Mucosa of stomach (tissue), 1 donor: ENCODE results near the gene APOE.
A peak's percentile ranks its signal among the peaks of the same experiment; 100 is the strongest.
"Not testable (repeated sequence)": the region's sequence is repeated elsewhere in the genome, so short reads cannot be mapped to it uniquely, and the experiment has no call there.

Experiments
- H3K27me3 ChIP-seq: one replicate; pipeline ENCODE4 v1.7.0; 2013; ENCODE audit warnings: mild to moderate bottlenecking, low read length; ENCODE audit not compliant: control insufficient read depth, insufficient read depth
- H3K36me3 ChIP-seq: one replicate; pipeline ENCODE4 v1.7.0; 2013; ENCODE audit warnings: low read length; ENCODE audit not compliant: control insufficient read depth, insufficient read depth
- H3K4me1 ChIP-seq: one replicate; pipeline ENCODE4 v1.7.0; 2013; ENCODE audit warnings: mild to moderate bottlenecking, low read length; ENCODE audit not compliant: control insufficient read depth, insufficient read depth
- H3K4me3 ChIP-seq: one replicate; pipeline ENCODE4 v1.7.0; 2013; ENCODE audit warnings: low read length
- H3K9ac ChIP-seq: one replicate; pipeline ENCODE4 v1.7.0; 2013; ENCODE audit warnings: mild to moderate bottlenecking, low read length, moderate library complexity
- H3K9me3 ChIP-seq: one replicate; pipeline ENCODE4 v1.7.0; 2013; ENCODE audit warnings: mild to moderate bottlenecking, low read length, moderate library complexity; ENCODE audit not compliant: control insufficient read depth
- donor health status: Pancreatic carcinoma.

The APOE gene

DNA sequence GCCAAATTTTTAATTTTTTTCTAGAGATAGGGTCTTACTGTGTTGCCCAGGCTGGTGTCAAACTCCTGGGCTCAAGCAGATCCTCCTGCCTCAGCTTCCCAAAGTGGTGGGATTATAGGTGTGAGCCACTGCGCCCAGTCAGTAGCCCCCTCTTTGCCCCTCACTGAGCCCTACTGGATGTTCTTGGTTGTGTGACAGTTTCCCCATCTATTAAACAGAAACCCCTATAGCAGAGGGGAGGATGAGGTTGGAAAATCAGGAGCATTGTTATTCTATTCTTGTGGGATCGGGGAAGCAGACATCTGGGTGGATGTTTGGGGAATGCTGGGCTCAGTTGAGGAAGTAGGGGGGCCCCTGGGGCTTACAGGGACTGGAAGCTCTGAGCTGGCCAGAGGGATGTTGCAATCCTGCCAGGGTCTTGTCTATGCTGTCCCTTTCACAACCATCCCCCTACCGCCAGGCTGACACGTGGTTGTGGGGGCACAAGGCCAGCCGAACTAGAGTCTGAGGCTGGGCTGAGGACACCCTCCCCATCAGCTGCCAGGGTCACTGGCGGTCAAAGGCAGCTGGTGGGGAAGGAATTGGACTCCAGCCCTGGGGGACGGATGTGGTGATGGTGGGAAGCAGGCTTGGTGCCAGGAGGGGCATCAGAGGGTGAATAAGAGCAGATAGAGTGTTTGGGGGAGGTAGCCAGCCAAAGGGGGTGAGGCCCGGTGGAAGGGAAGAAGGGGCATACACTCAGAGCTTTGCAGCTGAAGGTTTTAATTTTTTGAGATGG, 19.7 kb downstream of the APOE start:
- Histone ChIP-seq H3K9me3 (no peaks in the 10 kb centered on the region), H3K27me3 (no peaks in the 10 kb centered on the region), H3K4me3 (no peak overlapping the region), H3K4me1 (peaks cover 16% of the 10 kb centered on the region), H3K9ac (no peak overlapping the region), H3K36me3 (no peaks in the 10 kb centered on the region)

DNA sequence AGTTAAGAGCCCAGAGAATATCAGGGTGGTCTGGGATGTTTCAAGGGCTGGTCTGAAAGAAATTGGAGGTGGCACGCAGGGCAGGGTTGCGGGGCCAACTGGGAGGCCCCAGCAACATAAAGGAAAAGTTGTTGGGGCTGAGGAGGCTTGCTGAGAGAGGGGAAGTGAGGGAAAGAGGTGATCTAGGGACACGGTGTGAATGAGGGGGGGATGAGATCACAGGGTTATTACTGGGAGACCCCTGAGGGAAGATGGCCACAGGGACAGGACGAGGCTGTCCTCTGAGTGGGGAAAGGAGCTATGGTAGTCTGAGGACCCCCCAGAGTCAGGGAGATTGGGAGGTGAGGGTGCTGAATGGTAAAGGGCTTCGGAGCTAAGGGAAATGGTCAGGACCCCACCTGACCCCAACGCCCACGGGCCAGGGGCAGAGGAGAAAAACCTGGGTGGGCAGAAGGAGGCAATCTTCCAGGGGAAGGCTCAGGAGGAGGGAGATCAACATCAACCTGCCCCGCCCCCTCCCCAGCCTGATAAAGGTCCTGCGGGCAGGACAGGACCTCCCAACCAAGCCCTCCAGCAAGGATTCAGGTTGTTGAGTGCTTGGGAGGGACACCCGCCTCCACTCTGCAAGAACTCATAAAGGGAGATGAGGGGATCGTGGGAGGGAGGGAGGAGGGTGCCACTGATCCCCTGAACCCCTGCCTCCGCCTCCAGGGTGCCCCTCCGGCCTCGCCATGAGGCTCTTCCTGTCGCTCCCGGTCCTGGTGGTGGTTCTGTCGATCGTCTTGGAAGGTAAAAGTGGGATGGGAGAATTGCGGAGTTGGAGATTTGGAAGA, 20.9 kb downstream of the APOE start:
- H3K36me3 ChIP-seq, H3K27me3 ChIP-seq, H3K4me3 ChIP-seq, H3K9me3 ChIP-seq: not testable (repeated sequence)
- peaks cover 16% of the 10 kb centered on the region for H3K4me1 ChIP-seq
- H3K9ac ChIP-seq = peak overlapping the region; percentile 43

DNA sequence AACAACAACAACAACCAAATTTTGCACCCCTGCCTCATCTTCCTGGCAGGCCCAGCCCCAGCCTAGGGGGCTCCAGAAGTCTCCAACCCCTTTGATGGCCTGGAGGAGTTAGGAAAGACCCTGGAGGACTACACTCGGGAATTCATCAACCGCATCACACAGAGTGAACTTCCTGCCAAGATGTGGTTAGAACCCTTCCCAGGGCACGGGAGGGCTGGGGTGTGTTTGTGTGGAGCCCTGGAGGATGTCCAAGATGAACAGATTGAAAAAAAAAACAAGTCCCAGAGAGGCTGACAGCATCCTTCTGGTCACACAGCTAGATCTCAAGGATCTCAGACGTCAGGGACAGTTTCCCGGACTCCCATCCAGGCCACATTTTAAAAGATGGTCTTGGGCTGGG, 22.1 kb downstream of the APOE start:
- H3K9ac ChIP-seq = no peak overlapping the region
- no peak overlapping the region for H3K4me3 ChIP-seq
- H3K4me1 ChIP-seq = peaks cover 16% of the 10 kb centered on the region
- no peaks in the 10 kb centered on the region for H3K27me3 ChIP-seq
- no peaks in the 10 kb centered on the region for H3K9me3 ChIP-seq
- H3K36me3 ChIP-seq = no peaks in the 10 kb centered on the region

DNA sequence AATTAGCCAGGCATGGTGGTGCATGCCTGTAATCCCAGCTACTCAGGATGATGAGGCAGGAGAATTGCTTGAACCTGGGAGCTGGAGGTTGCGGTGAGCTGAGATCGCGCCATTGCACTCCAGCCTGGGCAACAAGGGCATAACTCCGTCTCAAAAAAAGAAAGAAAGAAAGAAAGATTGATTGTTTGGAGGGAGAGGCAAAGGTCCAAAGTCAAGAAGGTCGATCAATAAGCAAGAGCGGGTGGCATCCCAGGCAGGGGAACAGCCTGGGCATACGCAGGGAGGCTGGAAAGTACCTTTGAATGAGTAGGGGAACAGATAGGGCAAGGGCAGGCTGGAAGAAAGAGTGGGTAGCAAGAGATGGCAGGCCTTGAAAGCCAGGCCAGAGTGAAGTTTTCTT, 24.5 kb downstream of the APOE start:
- Histone ChIP-seq H3K4me3 (no peak overlapping the region), H3K9me3 (no peaks in the 10 kb centered on the region), H3K36me3 (no peaks in the 10 kb centered on the region), H3K27me3 (no peaks in the 10 kb centered on the region), H3K9ac (no peak overlapping the region), H3K4me1 (peaks cover 12% of the 10 kb centered on the region)

DNA sequence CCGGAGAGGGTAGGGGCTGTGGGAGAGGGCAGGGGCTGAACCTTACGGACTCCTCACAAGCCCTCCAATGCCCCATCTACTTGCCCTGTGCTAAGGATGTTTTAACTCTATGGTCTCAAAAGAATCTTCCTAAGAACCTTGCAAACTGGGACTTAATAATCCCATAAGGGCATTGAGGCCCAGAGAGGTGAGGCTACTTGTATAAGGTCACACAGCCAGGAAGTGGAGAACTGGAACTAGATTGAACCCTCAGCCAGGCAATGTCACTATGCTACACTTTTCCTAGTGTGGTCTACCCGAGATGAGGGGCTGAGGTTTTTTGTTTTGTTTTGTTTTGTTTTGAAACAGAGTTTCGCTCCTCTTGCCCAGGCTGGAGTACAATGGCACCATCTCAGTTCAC, 25.9 kb downstream of the APOE start:
- no peak overlapping the region for H3K4me3 ChIP-seq
- H3K36me3 ChIP-seq = no peaks in the 10 kb centered on the region
- peaks cover 19% of the 10 kb centered on the region for H3K4me1 ChIP-seq
- H3K9me3 ChIP-seq = no peaks in the 10 kb centered on the region
- H3K9ac ChIP-seq = no peak overlapping the region
- no peaks in the 10 kb centered on the region for H3K27me3 ChIP-seq

DNA sequence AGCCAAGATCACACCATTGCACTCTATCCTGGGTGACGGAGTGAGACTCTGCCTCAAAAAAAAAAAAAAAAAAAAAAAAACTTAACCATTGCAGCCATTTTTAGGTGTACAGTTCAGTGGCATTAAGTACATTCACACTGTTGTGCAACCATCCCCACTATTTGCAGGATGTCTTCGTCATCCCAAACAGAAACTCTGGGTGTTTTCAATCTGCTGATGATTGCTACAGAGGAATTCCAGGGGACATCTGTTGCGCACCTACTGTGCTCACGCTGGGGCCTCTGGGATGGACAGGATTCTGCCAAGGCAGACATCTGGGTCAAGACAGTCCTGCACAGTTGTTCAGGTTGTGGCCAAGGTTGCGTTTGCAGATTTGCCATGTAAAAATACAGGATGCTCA, 34.1 kb downstream of the APOE start:
- Histone ChIP-seq H3K9me3 (no peaks in the 10 kb centered on the region), H3K27me3 (no peaks in the 10 kb centered on the region), H3K4me1 (peaks cover 6% of the 10 kb centered on the region), H3K4me3 (no peak overlapping the region), H3K9ac (no peak overlapping the region), H3K36me3 (no peaks in the 10 kb centered on the region)

DNA sequence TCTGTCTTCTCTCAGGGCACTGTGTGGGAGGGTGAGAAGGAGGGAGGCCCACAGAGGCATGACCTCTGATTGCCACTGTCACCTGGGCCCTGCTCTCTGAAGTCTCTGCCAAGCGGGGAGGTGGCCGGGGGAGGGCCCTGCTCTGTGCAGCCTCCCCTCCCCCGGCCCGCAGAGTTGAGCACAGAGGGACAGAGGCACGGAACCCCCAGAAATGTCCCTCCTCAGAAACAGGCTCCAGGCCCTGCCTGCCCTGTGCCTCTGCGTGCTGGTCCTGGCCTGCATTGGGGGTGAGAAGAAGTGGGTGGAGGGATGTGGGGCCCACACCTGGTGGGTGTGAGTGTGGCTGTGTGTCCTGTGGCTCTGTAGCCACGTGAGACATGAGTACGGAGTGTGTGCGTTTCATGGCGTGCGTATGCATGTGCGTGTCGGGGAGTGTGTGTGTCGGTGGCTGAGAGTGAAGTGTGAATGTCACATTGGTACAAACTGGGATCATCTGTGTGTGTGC, 36.5 kb downstream of the APOE start, which contains the start of gene APOC4:
Gene APOC4, plus strand, starts transcription at position 171 of the 505 bp plus-strand sequence. Its CDS starts 41 bp downstream, at position 212.
- Histone ChIP-seq H3K4me3 (no peak within 1 kb of the TSS), H3K9me3 (no peaks in the 10 kb centered on the region), H3K9ac (no peak within 1 kb of the TSS), H3K27me3 (no peaks in the 10 kb centered on the region), H3K4me1 (no peaks in the 10 kb centered on the region), H3K36me3 (no peaks in the 10 kb centered on the region)

DNA sequence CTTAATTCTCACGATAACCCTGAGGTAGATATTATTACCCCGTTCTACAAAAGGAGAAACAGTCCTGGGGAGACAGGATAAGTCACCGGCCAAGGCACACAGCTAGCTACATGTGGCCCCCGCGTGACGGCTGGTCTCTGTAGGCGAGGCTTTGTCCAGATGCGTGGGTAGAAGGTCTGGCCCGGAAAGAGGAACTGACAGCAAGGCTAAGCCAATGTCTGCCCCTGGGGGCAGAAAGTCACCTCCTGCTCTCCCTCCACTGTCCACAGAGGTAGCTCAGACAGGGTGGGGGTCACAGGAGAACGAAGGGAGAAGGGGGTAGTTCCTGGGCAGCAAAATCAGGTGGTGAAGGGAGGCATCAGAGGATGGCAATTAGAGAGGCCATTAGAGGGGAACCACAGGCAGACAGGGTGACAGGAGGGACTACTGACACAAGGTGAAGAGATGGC, 38.2 kb downstream of the APOE start:
- Histone ChIP-seq H3K4me3 (no peak overlapping the region), H3K27me3 (no peaks in the 10 kb centered on the region), H3K36me3 (no peaks in the 10 kb centered on the region), H3K4me1 (no peaks in the 10 kb centered on the region), H3K9ac (no peak overlapping the region), H3K9me3 (no peaks in the 10 kb centered on the region)

DNA sequence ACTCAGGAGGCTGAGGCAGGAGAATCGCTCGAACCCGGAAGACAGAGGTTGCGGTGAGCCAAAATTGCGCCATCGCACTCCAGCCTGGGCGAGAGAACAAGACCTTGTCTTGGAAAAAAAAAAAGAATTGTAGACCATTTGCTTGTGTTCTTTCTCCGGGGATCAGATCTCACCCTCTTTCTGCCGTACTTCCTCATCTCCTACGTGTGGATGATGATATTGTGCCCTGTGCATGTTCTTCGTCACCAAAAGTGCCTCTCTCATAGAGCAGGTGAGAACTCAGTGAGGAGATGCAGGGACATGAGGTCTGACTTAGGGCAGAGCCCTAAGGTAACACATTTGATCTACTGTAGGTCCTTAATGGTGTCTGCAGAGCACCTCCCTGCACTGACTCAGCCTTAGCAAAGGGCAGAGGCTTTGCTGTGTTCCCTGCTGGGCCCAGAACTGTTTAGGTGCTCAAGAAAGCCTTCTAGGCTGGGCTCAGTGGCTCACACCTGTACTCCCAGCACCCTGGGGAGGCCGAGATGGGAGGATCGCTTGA, 41.5 kb downstream of the APOE start:
- Histone ChIP-seq H3K9me3 (no peaks in the 10 kb centered on the region), H3K9ac (no peak overlapping the region), H3K4me3 (no peak overlapping the region), H3K36me3 (no peaks in the 10 kb centered on the region), H3K4me1 (peaks cover 7% of the 10 kb centered on the region), H3K27me3 (no peaks in the 10 kb centered on the region)

DNA sequence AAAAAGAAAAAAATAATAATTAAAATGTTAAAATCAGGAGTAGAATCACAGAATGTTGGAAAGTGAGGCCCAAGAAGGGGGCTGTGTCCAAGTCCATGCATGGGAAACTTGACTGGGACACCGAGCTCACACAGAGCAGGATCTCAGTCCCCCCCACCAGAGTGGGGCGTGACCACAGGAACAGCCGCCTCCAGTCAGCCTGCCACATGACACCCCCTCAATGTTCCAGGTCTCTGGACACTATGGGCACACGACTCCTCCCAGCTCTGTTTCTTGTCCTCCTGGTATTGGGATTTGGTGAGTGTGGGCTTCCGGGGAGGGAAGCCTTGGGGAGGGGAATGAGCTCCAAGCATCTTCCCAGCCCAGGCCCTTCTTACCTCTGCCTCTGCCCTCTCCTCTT, 42.6 kb downstream of the APOE start:
- H3K9me3 ChIP-seq = no peaks in the 10 kb centered on the region
- no peaks in the 10 kb centered on the region for H3K27me3 ChIP-seq
- H3K4me3 ChIP-seq = no peak overlapping the region
- peaks cover 7% of the 10 kb centered on the region for H3K4me1 ChIP-seq
- H3K9ac ChIP-seq = no peak overlapping the region
- H3K36me3 ChIP-seq = no peaks in the 10 kb centered on the region

DNA sequence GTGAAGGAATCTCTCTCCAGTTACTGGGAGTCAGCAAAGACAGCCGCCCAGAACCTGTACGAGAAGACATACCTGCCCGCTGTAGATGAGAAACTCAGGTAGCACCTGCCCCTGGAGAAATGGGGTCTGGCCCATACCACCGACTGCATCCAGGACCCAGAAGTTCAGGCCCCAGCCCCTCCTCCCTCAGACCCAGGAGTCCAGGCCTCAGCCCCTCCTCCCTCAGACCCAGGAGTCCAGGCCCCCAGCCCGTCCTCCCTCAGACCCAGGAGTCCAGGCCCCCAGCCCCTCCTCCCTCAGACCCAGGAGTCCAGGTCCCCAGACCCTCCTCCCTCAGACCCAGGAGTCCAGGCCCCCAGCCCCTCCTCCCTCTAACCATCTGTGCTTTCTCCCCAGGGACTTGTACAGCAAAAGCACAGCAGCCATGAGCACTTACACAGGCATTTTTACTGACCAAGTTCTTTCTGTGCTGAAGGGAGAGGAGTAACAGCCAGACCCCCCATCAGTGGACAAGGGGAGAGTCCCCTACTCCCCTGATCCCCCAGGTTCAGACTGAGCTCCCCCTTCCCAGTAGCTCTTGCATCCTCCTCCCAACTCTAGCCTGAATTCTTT, 43.3 kb downstream of the APOE start:
- H3K36me3 ChIP-seq = no peaks in the 10 kb centered on the region
- H3K9ac ChIP-seq = no peak overlapping the region
- H3K4me1 ChIP-seq = peaks cover 7% of the 10 kb centered on the region
- H3K4me3 ChIP-seq = no peak overlapping the region
- no peaks in the 10 kb centered on the region for H3K9me3 ChIP-seq
- H3K27me3 ChIP-seq = no peaks in the 10 kb centered on the region
